HUDEP-2 (cell line): ENCODE data around the gene DTYMK.

Source experiments
- DNase-seq, 76 experiments: peaks; one replicate each; lab custom pipeline; 2025; ENCODE audit not compliant: unreplicated experiment in 76 of 76; lab: John Stamatoyannopoulos, UW

Gene DTYMK, protein sequence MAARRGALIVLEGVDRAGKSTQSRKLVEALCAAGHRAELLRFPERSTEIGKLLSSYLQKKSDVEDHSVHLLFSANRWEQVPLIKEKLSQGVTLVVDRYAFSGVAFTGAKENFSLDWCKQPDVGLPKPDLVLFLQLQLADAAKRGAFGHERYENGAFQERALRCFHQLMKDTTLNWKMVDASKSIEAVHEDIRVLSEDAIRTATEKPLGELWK

DNA sequence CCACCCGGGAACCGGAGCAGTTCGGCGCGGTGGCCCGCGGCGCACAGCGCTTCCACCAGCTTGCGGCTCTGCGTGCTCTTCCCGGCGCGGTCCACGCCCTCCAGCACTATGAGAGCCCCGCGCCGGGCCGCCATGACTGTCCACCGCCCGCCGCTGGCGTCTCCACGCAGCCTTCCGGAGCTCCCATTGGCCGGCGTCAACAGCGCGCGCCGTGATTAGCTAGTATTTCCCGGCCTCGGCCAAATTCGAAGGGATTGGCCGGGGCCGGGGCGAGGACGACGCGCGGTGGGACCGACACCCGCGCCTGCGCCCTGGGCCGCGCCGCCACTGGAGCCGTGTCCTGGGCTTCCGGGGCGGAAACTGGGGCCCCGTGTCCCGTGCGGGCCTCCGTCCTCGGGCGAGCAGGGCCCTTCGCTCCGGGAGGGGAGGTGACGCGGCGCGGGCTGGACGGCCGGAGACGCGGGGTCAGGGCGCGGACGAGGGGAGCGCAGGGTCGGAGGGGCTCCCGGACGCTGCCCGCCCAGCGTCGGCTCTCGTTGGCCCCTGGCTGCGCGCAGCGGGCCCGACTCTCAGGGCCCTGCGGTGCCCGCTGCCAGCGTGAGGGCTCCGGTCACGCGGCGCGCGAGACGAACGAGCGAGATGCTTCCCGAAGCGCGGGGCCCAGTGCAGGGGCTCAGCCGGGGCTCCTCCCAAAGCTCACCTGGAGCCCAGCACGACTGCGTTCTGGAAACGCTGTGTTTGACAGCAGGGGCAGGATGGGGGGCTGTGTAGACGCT is at the start of gene DTYMK:
TSS of gene DTYMK (minus strand) at position 166 of the 776 bp plus-strand sequence. CDS start at position 134, 32 bp downstream.
- DNase-seq, result peak; percentile 13 to 95 (median 90)

DNA sequence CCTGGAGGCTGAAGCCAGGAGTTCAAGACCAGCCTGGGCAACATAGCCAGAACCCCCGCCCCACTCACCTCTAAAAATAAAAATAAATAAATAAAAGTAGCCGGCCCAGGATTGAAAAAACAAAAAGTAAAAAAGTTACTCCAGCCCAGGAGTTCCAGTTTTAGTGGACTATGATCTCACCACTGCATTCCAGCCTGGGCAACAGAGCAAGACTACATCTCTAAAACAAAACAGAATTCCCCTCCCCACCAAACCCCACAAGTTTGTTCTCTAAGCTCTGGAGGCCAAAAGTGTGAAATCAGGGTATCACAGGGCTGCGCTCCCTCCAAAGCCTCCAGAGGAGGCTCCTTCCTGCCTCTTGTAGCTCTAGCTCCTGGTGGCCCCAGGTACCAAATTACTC is 49.5 kb upstream of the DTYMK start:
- DNase-seq, result no peak

DNA sequence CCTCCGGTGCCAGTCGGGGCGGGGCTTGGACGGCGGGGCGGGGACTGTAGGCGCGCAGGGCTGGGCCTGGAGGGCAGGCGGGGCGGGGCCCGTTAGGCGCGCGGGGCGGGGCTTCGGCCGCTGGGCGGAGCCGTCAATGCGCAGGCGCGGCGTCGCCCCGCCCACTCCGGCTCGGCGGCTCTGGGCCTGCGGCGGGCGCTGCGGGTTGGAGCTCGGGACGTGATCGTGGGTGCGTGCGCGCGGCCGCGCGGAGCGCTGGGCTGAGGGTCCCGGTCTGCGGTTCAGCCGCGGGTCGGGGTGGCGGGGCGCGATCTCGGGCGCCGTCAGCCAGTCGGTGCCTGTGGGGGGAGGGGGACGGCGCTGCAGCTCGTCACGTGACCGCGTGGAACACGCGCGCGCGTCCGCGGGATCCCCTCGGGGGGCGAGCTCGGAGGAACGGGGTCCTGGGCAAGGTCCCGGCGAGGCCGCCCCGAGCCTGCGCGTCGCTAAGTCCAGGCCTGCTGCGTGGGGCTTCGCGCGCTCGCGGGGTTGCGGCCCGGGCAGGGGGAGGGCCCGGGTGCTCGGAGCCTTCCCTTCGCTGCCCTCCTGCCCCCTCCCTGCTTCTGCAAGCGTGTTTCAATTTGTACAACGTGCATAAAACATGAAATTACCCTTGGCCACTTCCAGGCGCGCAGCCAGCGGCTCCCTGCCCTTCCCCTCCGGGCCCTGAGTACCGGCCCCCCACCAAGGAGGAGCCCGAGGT is 48.0 kb upstream of the DTYMK start, which contains the start of gene D2HGDH:
TSS of gene D2HGDH (plus strand) at position 164 of the 742 bp plus-strand sequence. CDS start 595 bp downstream, outside the sequence.
- DNase-seq, result peak in 74 of 76 experiments; percentile 6 to 95 (median 82)

DNA sequence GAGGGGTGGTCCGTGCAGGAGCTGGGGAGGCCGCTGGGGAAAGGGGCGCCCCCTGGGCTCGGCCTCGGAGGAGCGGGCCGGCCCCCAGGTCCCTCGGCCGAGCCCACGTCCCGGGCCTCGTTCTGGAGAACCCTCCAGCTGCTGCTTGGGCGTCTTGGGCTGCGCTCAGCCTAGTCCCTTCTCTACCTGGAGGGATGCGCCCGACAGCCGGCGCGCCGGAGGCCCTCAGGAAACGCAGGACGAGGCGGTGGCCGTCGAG is 47.5 kb upstream of the DTYMK start:
- DNase-seq, result no peak

DNA sequence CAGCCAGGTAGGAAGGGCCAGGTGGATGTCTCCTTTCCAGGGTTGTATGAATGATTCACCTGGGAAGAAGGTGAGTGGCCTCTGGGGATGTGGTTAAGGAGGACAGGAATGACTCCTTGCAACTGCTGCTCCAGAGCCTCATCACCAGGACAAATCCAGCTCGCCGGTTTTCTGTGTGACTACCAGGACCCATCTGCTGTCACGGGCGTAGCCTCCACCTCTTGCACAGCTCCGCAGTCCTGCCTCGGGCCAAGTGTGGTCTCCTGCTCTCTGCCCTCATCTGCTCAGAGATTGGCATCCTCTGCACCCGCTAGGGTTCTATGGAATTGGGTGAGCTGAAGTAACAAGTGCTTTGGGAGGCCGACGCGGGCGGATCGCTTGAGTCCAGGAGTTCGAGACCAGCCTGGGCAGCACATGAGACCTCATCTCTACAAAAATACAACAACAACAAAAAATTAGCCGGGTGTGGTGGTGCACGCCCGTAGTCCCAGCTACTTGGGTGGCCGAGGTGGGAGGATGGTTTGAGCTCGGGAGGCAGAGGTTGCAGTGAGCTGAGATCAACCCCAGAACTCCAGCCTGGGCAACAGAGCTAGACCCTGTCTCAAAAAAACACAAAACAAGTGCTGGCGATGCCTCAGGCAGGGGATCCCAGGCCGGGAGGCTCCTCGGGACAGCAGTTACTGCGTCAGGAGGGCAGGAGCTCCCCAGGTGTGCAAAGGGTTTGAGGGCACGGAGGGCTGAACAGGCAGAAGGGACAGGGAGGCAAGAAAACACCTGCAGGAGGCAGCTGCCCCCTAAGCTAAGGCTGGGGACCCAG is 47.0 kb upstream of the DTYMK start:
- peak in 1 of 76 experiments; percentile 28 for DNase-seq

DNA sequence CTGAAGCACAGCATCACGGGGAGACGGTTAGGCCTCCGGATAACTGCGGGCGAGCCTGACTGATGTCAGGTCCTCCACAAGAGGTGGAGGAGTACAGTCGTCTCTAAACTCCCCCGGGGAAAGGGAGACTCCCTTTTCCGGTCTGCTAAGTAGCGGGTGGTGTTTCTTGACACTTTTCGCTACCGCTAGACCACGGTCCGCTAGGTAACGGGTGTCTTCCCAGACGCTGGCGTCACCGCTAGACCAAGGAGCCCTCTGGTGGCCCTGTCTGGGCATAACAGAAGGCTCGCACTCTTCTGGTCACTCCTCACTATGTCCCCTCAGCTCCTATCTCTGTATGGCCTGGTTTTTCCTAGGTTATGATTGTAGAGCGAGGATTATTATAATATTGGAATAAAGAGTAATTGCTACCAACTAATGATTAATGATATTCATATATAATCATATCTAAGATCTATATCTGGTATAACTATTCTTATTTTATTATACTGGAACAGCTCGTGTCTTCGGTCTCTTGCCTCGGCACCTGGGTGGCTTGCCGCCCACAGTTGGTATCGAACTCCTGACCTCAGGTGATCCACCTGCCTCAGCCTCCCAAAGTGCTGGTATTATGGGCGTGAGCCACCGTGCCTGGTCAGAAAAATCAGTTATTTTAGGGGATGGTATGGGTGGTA is 46.0 kb upstream of the DTYMK start:
- peak in 46 of 76 experiments; percentile 0 to 72 (median 37) for DNase-seq

DNA sequence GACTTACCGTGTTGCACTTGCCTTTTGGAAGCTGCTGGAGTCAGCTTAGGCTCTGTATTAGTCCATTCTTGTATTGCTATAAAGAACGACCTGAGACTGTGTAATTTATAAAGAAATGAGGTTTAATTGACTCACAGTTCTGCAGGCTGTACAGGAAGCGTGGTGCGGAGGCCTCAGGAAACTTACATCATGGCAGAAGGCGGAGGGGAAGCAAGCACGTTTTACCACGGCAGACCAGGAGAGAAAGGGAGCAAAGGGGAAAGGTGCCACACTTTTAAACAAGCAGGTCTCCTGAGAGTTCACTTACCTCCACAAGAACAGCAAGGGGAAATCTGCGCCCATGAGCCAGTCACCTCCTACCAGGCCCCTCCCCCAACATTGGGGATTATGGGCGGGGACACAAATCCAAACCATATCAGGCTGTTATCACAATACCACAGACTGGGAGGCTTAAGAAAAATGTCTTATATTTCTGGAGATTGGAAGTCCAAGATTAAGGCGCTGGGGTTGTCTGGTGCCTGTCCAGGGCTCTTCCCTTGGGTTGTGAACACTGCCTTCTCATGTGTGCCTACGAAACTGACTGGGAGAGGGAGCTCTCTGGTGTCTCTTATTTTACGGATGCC is 44.2 kb upstream of the DTYMK start:
- DNase-seq, result peak in 23 of 76 experiments; percentile 1 to 39 (median 16)

DNA sequence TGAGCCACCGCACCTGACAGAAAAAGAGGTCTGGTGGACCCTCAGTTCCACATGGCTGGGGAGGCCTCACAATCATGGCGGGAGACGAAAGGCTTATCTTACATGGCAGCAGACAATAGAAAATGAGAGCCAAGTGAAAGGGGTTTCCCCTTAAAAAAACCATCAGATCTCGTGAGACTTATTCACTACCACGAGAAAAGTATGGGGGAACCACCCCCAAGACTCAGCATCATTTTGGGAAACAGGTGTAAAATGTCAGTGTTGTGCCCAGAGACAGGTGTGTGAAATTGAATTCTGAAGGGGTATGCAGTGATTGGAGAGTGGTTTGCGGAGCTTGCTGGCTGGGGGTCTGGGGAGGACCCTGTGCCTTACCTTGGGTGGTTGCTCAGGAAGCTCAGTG is 43.3 kb upstream of the DTYMK start:
- no peak for DNase-seq

DNA sequence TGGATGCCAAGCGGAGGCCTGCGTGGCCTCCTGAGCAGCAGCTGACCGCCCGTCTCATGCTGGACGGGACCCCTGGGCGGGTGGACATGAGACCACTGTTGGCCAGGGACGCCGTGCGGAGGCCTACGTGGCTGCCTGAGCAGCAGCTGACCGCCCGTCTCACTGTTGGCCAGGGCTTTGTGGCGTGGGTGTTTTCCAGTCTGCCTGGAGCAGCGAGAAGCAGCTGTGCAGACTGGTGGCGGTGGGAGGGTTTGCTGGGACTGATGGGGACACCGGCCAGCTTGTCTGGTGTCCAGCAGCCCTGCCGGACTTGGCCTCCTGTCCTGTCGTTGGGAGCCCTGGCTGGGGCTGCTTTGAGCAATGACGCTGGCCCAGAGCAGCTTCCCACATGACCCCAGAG is 42.0 kb upstream of the DTYMK start:
- no peak for DNase-seq

DNA sequence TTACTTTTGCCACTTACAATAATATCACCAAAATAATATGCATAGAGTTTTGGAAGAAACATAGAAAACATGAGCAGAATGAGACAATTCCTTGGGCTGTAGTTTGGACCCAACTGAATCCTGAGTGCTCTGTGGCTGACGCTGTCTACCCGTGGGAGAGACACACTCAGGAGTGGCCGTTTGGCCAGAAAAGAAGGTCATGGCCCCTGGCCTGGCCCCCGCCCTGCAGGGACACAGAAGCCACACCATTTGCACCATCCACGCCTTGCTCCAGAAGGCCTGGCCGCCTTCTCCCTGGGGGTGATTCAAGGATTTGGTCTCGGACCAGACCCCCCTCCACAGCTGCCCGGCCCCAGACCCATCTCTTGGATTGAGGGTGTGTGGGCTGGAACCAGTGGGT is 41.4 kb upstream of the DTYMK start:
- no peak for DNase-seq

DNA sequence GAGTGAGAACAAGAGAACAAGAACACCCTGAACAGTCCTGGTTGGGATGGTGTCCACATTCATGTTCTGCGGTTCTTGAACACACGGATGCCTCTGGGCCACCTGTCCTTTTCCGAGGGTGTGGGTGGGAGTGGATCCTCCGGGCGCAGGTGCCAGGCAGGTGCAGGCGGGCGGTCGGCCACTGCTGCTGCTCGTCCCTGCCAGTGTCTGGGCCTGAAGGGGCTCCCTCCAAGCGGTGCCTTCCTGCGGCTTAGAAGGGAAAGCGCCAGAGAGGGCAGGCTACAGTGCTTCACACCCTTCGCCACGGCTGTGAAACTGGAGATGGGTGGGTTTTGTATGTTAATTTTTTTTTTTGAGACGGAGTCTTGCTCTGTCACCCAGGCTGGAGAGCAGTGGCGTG is 39.8 kb upstream of the DTYMK start:
- no peak for DNase-seq

DNA sequence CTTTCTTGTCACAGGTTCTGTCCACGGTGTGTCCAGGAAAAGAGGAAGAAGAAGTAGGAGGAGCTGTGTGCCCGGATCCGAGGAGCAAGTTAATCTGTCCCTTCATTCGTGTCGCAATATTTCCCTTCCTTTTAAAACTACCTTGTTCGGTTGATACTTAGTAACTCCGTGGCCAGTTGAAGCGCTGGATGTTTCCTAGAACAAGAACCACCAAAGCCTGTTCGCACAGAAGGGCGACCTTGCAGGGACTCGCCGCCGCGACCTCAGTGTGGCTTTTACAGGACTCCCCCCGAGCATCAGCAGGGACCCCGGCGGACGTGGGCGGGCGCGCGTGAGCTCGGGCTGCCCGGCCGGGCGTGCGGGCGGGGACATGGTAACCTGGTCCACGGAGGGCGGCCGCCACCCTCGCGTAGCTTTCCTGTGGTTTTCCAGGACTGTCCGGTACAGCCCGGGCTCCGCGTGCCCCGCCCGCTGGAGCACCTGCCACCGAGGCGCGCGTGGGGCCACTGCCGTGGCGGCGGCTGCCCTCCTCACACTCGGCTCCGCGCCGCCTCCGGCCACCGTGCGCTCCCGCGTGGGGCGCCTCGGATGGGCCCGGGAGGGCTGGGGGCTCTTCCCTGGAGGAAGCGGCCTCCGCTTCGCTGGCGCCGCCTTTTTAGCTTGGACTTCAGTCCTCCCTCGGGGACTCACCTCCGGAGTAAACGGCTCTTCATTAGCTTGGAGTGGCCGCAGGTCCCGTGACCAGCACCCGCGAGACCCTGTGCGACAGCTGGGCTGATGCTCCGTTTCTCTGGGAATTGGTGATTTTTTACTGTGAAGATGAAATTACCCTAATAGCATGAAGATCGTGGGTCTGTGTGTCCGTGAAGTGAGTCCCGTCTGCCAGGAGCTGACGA is 38.6 kb upstream of the DTYMK start:
- no peak for DNase-seq

DNA sequence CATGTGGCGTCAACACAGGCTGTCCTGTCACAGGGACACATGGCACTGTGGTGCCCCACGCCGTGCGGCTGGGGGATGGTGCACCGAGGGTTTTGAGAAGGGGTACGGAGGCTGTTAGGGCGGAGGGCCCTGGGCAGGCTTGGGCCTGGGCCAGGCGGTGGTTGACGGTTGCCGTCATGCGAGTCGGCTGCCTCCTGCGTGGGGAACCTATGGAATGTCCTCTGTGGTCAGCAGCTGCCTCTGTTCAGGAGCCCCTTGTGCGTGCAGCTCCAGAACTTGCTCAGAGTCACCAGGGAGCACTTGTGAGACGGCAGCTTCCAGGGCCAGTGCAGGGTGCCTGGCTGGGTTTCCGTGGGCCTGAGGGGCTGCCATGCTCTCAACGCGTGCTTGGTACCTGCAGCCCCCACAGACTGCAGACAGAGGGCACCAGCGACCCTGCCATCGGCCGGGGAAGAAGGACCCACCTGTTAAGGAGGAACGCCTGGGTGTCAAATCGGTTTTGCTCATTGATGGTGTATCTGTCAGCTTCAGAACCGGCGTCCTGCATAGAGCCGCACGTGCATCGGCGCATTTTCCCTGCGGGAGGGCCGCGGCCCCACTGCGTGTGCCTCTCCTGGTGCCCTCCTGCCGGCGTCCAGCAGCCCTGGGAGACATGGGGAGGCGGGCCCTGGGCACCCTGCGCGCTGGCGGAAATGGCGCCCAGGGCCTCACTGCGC is 37.8 kb upstream of the DTYMK start:
- DNase-seq, result peak in 1 of 76 experiments; percentile 5

DNA sequence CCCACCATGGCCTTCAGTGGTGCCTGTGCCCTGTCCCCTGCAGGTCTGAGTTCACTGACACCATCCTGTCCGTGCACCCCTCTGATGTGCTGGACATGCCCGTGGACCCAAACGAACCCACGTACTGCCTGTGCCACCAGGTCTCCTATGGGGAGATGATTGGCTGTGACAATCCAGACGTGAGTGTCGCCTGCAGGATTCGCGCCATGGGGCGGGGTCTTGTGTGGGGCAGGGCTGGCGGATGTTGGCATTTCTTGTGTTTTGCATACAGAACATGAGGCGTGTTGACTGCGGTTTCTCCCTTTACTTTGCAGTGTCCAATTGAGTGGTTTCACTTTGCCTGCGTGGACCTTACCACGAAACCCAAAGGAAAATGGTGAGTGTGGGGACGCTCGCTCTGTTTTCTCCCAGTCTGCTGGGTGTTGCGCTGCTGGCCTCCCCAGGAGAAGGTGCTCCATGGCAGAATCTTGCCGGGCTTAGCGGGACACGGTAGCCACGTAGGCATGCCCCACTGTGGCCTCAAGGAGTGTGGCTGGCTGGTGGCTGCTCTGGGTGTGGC is 36.4 kb upstream of the DTYMK start:
- no peak for DNase-seq

DNA sequence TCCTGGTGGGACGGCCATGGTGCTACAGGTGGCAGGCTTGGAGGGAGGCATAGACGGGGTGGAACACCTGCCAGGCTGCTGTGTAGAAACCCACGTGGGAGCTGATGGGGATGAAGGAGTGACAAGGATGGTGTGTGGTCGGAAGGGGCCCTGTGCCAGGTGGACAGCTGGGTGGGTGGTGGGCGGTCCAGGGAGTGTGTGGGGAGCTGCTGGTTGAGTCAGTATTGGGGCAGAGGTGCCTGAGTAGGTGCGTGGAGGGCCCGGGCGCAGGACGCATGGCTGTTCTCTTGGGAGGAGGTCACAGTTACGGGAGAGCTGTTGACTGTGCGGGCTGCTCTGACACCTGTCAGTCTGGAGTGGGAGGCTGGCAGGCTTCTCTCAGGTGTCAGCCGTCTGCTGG is 35.2 kb upstream of the DTYMK start:
- DNase-seq, result no peak

DNA sequence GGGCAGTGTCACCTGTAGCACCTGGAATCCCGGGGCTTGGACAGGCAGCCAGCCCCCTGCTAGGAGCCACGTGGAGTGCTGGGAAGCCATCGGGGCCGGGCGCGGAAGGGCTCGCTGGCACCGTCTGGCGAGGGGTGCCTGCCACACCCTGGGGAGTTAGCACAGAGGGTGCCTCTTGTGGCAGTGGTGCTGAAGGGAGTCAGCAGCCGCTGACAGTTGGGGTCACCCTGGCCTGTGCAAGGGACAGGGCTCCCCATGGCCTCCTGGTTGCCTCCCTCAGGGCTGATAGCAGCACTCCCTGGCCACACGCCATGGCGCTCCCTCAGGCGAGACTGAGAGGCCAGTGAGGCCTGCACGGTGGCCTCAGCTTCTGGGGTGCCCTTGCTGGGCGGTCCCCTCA is 33.9 kb upstream of the DTYMK start:
- no peak for DNase-seq

DNA sequence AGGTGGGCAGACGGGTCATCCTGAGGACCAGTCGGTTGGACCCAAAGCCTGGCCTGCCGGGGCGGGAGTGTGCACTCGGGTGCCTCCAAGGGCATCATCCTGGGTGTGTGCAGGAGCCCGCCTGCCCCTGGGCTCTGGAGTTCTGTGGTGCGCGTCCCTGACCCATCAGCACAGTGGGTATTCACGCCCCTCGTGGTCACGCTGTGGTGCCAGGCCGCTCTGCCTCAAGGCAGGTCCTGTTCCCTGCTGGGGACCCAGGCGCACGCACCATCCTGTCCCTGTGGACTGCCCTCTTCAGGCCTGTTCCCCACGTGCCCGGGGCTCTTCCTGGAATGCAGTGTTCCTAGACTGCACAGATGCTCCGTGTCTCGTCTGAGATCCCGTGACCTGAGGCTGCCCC is 33.5 kb upstream of the DTYMK start:
- no peak for DNase-seq

DNA sequence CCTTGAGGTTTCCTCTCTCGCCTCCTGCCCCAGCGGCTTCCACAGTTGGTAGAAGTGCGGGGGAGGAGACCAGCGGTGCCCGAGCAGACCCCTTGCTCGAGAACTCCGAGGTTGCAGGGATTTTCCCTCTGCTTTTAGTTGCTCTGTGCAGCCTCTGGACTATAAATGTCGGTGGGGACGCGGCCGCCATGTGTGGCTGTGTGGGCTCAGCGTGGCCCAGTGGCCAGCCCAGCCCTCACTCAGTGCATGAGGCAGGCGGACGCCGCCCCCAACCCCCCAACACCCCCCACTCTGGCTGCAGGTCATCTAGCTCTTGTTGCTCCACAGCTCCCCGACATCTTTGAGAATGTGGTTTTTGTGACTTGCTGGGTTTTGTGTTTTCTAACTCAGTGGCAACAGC is 32.5 kb upstream of the DTYMK start:
- no peak for DNase-seq
